ENCODE measurements around the gene CBY2.

DNA sequence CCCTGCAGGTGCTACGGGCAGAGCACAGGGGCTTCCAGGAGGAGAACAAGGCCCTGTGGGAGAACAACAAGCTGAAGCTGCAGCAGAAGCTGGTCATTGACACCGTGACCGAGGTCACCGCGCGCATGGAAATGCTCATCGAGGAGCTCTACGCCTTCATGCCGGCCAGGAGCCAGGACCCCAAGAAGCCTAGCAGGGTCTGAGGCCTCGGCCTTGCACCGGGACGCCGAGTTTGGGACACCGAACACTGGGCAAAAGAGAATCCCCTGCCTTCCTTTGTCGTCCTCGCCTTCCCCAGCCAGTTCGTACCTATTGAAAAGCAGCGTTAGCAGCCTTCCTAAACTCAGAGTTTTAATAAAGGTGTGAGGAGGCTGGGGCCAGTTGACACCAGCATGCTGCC, 12.1 kb downstream of the CBY2 start:
- no peak for TF ChIP-seq EP300 (IDR thresholded peaks at IDR 0.05)
- TF ChIP-seq, protein P1, sequence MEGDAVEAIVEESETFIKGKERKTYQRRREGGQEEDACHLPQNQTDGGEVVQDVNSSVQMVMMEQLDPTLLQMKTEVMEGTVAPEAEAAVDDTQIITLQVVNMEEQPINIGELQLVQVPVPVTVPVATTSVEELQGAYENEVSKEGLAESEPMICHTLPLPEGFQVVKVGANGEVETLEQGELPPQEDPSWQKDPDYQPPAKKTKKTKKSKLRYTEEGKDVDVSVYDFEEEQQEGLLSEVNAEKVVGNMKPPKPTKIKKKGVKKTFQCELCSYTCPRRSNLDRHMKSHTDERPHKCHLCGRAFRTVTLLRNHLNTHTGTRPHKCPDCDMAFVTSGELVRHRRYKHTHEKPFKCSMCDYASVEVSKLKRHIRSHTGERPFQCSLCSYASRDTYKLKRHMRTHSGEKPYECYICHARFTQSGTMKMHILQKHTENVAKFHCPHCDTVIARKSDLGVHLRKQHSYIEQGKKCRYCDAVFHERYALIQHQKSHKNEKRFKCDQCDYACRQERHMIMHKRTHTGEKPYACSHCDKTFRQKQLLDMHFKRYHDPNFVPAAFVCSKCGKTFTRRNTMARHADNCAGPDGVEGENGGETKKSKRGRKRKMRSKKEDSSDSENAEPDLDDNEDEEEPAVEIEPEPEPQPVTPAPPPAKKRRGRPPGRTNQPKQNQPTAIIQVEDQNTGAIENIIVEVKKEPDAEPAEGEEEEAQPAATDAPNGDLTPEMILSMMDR (IDR thresholded peaks at IDR 0.05), result no peak

Measured in gastroesophageal sphincter (tissue), 3 donors.